ENCODE data around the gene CAND2.
"Not testable (repeated sequence)": the region's sequence is repeated elsewhere in the genome, so short reads cannot be mapped to it uniquely, and the experiment has no call there.

CAND2 gene

DNA sequence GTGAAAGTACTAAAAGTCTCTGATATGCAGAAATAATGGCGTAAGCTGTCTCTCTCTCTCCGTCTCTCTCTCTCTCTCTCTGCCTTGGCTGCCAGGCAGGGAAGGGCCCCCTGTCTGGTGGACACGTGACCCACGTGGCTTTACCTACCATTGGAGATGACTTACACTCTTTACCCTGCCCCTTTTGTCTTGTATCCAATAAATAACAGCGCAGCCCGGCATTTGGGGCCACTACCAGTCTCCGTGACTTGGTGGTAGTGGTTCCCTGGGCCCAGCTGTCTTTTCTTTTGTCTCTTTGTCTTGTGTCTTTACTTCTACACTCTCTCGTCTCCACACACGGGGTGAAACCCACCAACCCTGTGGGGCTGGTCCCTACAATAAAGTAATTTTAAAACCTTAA, 25.2 kb upstream of the CAND2 start:
- no peak for DNase-seq (ENCODE audit: low read depth)

DNA sequence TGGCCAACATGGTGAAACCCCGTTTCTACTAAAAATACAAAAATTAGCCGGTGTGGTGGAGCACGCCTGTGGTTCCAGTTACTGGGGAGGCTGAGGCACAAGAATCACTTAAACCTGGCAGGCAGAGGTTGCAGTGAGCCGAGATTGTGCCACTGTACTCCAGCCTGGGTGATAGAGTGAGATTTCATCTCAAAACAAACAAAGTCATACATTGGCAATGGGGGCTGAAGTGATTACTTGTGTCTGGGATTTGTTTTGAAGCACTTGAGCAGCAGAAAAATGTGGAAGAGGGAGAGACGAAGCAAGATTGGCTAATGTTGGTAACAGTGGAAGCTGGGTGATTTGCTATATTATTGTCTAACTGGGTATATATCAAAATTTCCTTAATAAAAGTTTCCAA, 24.0 kb upstream of the CAND2 start:
- DNase-seq (ENCODE audit: low read depth) = no peak

DNA sequence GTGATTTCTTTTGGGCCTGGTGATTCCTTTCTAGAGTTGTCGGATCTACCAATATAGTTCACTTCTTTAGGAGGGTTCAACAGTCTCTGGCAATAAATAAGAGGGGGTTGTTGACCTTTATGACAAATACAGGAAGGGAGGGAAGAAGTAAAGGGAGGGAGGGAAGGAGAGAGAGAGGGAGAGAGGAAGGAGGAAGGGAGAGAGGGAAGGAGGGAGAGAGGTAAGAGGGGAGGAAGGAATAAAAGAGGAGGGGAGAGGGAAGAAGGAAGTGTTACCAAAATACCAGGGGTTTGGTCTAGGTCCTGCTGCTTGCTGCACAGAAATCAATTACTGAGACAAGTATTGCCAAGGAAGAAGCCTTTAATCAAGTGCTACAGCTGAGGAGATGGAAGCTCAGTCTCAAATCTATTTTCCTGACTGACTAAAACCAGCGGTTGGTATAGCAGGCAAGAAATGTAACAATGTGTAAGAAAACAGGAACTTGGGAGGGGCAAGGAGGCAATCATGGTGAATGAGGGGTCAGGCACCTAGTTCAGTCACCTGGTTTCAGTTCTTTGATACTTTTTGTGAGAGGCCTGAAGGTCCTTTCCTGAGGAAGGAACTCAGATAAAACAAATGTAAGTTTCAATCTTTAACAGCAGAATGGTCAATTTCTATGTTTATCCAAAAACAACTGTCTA, 23.3 kb upstream of the CAND2 start:
- DNase-seq (ENCODE audit: low read depth) = no peak

DNA sequence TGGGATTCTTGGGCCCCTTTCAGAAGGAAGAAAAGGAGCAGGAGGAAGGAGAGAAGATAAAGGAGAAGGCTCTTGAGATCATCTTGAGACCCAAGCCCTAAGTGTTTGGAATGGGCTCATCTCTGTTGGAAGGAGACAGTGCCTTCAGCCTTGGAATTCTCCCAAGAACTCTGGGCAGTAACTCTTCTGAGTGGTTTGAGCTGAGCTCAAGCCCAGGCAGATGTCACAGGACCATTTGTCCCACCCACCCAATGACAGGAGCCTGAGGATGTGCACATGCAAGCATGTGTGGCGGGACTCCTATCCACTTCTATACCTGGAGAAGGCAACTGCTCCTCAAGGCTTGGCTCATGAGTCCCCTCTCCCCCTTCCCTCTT, 22.8 kb upstream of the CAND2 start:
- no peak for DNase-seq (ENCODE audit: low read depth)

DNA sequence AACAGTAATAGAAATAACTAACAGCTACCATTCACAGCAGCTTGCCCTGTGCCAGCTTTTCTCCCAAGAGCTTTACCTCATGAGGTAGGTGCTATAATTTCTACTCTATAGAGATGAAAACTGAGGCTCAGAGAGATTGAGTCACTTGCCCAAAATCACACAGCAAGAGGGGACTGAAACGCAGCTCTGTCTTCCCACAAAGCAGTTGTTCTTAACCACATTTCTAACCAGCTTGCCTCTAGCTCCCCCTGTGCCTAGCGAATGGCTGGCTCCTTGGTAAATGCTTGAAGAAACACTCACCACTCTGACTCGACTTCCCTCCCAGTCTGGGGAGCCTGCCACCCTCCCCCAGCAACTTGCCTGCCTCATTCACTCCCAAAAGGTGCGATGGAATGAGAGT, 21.9 kb upstream of the CAND2 start:
- no peak for DNase-seq (ENCODE audit: low read depth)

DNA sequence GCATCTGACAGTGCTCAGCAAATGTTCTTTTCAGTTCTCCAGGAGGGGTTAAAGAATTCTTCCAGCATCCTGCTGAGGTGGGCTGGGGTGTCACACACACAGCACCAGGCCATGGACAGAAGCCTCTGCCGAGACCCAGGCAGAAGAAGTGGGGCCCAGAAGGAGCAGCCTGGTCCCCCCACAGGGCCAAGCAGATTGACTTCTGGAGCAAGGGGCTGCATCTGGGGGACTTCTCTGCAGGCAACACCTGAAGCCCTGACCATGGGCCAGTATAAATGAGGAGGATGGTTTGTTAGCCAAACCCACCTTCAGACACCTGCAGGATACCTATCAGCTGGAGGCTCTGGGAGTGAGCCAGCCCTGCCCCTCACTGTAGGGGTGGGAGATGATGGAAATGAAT, 21.3 kb upstream of the CAND2 start:
- DNase-seq (ENCODE audit: low read depth) = no peak

DNA sequence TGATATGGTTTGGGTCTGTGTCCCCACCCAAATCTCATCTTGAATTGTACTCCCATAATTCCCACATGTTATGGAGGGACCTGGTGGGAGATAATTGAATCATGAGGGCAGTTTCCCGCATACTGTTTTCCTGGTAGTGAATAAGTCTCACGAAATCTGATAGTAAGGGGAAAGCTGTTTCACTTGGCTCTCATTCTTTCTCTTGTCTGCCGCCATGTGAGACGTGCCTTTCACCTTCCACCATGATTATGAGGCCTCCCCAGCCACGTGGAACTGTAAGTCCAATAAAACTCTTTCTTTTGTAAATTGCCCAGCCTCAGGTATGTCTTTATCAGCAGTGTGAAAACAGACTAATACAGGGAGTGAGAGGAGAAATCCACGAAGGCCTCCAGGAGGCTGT, 20.5 kb upstream of the CAND2 start:
- not testable (repeated sequence) for DNase-seq (ENCODE audit: low read depth)

DNA sequence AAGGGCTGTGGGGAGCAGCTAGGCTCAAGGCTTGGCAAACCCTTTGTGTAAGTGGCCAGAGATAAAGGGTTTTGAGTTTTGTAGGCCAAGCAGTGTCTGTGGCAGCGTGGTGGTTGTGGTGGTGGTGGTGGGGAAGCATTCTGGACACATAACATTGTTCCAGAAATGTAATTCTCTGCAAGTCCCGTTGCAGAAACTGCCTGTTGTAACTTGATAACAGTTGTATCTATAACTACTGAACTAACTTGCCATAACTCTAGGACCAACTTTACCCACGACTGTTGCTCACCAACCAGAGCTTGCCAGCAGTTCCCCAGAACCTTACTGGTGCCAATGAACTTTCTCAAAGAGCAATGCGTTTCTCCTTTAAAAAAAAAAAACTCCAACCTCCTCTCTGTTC, 19.3 kb upstream of the CAND2 start:
- DNase-seq (ENCODE audit: low read depth) = no peak

DNA sequence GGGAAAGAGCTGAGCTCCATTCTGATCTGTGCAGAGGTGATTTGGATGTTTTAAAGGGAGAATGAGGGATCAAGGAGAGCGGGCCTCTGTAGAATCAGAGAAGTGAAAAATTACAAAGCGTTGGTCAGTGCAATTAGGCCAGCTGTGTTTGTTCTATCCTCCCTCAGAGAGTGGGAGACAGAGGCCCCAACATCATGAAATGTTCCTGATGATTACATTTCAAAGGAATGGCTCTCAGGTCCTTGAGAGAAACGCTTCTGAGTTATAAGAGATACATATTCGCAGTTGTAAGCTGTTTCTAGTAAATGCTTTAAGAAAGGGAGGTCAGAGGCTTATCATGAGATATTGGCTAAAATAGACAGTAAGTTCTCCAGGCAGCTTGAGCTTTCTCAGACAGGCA, 15.7 kb upstream of the CAND2 start:
- DNase-seq (ENCODE audit: low read depth) = no peak

DNA sequence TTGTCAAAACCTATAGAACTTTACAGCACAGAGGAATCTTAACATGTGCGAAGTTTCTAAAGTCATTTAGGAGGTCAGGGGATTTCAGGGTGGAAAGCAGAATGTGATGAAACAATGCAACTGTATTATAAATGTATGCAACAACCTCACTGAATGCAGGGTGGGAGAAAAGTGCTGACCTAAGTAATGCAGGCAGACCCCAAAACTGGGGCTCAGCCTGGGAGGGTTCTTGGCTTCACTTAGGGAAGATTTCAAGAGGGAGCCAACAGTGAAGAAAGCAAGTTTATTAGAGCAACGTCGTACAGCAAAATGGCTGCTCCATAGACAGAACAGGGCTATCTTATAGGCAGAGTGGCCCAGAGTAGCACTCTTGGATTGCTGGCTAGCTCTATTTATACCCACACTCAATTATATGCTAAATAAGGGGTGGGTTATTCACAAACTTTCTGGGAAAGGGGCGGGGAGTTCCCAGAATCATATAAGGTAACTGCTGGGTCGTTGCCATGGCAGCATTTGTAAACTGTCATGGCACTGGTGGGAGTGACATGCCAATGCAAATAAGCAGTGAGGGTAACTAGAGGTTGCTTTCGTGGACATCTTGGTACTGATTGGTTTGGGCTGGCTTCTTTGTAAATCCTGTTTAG, 14.2 kb upstream of the CAND2 start:
- no peak for DNase-seq (ENCODE audit: low read depth)

DNA sequence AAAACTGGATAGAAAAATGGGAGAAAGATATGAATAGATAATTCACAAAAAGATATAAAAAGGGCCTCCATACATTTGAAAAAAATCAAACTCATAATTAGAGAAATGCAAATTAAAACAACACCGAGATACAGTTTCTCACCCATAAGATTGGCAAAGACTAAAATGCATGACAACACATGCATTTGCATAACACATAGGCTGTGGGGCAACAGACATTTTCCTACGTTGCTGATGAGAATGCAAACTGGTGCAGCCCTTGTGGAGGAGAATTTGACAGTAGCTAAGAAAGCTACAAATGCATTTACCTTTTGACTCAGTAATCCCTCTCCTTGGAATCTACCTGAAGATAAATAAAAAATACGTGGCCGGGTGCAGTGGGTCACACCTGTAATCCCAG, 11.4 kb upstream of the CAND2 start:
- no peak for DNase-seq (ENCODE audit: low read depth)

DNA sequence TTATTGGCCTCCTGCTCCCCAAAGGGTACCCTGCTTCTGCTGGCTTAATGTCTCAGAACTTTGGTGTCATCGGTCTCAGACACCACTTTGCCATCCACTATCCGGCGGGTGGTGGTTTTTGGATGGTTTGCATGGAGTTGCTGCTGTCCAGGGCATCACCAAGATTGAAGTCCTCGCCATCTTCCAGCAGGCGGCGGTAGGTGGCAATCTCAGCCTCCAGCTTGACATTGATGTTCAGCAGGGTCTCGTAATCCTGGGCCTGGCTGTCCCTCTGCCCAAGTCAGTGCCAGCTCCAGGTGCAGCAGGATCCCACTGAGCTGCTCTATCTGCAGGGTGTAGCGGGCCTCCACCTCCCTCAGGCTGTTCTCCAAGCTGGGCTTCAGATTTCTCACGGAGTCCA, 9.1 kb upstream of the CAND2 start:
- DNase-seq (ENCODE audit: low read depth) = not testable (repeated sequence)

DNA sequence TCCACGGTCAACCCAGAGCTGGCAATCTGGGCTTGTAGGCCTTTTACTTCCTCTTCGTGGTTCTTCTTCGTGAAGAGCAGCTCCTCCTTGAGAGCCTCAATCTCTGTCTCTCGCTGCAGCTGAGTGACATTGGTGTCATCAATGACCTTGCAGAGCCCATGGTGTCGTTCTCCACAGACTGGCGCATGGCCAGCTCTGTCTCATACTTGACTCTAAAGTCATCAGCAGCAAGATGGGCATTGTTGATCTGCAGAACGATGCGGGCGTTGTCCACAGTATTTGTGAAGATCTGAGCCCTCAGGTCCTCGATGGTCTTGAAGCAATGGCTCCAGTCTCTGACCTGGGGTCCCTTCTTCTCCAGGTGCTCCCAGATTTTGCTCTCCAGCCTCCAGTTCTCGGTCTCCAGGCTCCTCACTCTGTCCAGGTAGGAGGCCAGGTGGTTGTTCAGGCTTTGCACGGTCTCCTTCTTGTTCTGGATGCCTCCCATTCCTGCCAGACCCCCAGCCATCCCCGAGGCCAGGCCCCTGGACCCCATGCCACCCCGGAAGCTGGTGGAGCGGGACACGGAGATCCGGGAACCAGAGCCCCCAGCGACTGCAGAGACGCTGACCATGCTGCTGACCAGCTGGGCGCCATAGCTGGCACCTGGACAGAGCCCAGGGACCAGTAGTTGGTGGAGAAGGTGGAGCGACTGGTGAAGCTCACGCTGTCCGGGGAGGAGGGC, 8.4 kb upstream of the CAND2 start:
- DNase-seq (ENCODE audit: low read depth) = not testable (repeated sequence)

DNA sequence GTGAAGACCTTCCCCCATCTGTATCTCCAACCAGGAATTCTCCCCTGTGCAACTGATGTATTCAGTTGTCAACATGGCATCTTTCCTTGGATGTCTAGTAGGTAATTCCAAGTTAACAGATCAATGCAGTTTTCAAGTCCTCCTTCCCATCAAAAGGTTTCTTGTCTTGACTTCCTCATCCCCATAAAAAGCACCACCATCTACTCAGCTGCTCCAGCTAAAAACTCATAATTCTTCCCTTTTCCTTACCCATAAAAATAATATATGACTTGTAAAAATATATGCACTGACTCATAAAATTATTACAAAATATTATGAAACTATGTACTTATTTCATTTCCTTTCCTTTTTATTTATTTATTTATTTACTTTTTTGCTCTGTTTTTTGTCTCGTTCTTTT, 5.0 kb upstream of the CAND2 start:
- DNase-seq (ENCODE audit: low read depth) = no peak

DNA sequence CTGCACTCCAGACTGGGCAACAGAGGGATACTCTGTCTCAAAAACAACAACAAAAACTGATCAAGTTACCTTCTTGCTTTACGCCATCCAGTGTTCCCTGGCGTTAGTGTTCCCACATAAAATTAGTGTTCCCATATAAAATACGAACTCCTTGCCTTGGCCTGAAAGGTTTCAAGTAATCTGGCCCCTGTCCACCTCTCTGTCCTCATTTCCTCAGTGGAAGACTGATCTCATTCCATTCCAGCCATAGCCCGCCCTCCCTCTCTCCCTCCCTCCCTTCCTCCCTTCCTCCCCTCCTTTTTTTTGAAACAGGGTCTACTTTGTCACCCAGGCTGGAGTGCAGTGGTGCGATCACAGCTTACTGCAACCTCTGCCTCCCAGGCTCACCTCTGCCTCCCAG, 2.8 kb upstream of the CAND2 start:
- no peak for DNase-seq (ENCODE audit: low read depth)

DNA sequence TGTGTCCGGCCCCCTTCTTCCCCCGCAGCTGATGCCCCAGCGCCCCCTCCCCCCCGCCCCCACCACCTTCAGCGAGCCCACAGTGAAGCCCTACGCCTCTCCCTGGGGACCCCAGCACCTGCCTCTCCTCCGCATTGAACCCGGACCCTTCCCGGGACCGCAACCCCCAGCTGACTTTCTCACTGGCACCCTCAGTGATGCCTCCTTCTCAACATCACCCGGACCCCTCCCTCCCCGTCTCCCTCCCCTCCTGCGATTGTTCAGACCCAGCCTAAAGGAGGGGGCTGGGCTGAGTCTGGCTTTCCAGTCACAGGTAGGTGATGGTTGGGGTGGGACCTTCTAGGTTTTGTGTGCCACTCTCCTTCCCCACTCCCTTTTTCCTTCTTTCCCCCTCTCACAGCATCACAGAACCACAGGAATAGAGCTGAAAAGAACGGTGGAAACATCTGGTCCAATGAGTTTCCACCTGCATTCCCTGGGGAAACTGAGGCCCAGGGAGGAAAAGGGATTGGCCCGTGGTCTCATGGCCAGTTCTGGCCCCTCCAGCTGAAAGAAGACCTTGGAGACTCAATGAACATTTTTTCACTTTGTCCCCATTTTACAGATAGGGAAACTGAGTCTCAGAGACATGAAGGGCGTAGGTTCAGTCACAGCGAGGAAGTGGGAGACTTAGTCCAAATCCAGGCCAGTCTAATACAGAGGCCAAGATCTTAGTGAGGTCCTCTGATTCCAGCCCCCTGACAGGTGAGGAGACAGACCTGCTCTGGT, 828 bp downstream of the CAND2 start:
- DNase-seq (ENCODE audit: low read depth) = no peak

DNA sequence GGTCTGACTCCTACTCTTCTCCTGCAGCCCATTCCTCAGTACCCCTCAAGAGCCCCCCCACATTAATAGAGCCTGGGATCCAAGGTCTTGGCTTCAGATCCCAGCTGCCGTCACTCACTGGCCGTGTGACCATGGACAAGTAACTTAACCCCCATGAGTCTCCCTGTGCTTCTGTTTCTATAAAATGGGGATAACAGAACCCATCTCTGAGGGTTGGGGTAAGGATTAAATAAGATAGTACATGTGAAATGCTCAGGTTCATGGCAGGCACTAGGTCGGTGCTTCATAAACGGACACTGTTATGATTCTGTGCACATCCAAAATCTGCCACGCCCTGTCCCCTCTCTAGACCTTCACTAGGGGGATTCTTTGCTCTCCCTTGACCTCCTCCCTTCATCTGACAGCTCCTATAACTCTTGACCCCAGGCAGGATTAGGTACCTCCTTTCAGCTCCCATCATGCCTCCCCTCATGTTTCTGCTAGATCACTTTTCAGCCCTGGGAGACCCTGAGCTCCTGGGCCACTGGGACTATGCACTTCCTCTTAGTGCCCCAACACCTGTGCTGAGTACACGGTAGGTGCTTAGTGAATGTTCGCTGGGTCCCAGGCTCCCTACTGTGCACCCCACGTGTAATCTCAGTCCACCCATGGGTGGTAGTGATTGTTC, 1.5 kb downstream of the CAND2 start:
- DNase-seq (ENCODE audit: low read depth) = no peak

DNA sequence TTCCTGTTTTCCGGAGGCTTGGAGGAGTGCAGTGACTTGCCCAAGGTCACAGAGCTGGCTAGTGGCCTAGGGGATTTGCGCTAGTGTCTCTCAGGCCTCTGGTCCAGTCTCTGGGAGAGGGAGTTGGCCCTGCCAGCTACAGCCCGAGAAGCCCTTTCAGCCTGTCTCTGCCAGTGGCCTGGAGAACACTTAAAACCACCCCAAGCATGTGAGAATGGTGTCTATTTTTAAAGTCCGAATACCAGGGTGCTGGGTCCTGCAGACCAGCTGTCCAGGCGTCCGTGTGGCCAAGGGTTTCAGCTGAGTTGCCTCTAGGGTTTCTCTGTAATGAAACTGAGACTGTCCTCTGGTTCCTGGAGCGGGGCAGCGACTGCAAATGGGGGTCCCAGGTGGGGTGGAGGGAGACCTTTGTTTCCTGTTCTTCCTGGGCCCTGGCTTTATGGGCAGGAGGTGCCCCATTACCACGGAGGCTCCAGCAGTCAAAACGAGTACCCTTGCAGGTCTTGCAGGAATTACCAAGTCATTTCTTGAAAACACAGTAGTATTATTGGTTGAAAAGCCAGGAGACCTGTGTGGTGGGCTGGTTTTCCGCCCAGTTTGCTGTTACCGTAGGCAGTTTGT, 2.2 kb downstream of the CAND2 start:
- no peak for DNase-seq (ENCODE audit: low read depth)

DNA sequence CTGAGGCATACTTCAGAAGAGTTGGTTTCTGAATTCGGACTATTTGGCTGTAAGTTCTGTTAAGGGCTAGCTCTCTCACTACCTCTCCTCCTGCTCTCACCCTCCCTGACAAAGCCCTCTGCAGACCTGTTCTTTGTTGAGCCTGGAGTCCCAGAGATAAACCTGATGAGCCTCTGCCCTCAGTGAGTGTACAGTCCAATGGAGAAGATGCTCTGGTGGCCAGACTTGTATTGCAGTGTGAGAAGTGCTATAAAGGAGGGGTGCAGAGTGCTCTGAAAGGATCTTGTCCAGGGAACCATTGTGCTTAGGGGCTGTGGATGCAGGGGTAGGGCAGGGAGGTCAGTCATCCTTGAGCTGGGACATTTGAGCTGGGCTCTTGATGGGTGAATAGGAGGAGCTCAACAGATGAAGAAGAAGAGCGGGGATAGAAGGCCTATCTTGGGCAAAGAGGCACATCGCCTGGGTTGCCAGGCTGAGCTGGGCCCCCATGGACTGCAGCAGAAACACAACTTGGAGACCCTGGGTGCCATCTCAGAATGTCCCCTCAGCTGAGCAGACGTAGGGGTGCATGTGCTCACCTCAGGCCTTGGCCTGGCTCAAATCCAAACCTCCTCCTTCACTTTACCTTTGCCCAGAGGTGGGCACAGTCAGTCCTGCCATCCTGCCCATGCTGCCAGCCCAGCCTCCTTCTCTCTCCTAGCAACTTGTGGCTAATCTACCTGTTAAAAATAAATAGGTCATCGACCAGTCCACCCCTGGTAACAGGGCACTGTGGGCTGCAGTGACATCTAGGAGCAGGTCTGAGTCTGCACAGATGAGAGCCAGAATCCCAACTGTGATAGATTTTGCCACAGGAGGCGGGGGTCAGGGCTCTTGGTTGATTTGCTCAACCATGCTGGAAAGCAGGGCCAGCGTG, 3.3 kb downstream of the CAND2 start:
- DNase-seq (ENCODE audit: low read depth) = no peak

DNA sequence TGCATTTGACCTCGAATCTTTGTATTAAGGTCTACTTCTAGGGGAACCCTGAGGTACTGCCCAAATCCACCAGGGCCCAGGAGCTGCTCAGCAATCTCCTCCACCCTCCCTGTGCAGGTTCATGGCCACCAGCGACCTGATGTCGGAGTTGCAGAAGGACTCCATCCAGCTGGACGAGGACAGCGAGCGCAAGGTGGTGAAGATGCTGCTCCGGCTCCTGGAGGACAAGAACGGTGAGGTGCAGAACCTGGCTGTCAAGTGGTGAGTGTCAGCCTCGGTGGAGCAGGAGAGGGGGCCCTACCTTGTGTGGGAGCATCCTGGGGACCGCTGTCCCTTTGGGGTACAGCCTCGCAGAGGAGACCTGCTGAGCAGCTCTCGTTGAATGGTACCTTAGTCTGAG, 6.9 kb downstream of the CAND2 start:
- no peak for DNase-seq (ENCODE audit: low read depth)

DNA sequence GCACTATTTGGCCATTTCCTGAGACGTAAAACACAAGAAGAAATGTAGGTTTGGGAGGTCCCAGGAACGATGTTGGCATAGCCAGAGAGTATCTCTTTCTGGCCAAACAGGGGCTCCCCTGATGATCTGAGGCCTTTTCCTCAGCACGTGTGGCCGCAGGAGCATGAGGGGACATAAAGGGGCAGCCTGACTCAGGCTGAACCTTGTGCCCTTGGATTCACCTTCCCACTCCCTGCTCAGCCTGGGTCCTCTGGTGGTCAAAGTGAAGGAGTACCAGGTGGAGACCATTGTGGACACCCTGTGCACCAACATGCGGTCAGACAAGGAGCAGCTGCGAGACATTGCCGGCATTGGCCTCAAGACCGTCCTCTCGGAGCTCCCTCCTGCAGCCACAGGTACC, 10.6 kb downstream of the CAND2 start:
- no peak for DNase-seq (ENCODE audit: low read depth)

Data from stromal cell of bone marrow (primary cell).